ENCODE measurements around the gene ZNF268.

Gene ZNF268

GRCh38 chr12:133222211-133222610, 40.9 kb downstream of the ZNF268 start:
- TF ChIP-seq, protein P1, sequence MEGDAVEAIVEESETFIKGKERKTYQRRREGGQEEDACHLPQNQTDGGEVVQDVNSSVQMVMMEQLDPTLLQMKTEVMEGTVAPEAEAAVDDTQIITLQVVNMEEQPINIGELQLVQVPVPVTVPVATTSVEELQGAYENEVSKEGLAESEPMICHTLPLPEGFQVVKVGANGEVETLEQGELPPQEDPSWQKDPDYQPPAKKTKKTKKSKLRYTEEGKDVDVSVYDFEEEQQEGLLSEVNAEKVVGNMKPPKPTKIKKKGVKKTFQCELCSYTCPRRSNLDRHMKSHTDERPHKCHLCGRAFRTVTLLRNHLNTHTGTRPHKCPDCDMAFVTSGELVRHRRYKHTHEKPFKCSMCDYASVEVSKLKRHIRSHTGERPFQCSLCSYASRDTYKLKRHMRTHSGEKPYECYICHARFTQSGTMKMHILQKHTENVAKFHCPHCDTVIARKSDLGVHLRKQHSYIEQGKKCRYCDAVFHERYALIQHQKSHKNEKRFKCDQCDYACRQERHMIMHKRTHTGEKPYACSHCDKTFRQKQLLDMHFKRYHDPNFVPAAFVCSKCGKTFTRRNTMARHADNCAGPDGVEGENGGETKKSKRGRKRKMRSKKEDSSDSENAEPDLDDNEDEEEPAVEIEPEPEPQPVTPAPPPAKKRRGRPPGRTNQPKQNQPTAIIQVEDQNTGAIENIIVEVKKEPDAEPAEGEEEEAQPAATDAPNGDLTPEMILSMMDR (IDR thresholded peaks at IDR 0.05; ENCODE audit: control insufficient read depth, extremely low read depth, insufficient read depth) = no peak
- H3K4me3 ChIP-seq (ENCODE audit: low read depth, low read length) = no peak overlapping the region
- no peak for DNase-seq (ENCODE audit: low read depth)

DNA sequence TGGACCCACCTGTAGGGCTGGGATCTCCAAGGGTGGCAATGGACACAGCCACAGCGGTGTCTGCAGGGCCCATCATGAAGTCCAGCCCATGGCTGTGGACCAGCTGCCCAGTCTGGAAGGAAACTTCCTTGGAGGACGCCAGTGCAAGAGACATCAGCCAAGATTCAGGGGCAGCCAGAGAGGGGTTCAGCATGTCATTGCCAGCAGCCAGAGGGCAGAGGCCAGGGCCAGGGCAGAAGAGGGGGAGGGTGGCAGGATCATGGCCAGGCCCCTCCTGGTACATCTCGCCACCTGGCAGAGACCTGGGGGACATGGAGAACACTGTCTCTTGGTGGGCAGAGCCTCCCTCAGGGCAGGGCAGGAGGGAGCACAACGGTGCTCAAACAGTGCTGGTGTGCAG, 44.2 kb downstream of the ZNF268 start:
- TF ChIP-seq, protein P1 (IDR thresholded peaks at IDR 0.05; ENCODE audit: control insufficient read depth, extremely low read depth, insufficient read depth) = no peak
- H3K4me3 ChIP-seq (ENCODE audit: low read depth, low read length) = no peak overlapping the region
- no peak for DNase-seq (ENCODE audit: low read depth)

GRCh38 chr12:133226690-133227089, 45.4 kb downstream of the ZNF268 start:
- H3K4me3 ChIP-seq (ENCODE audit: low read depth, low read length) = no peak overlapping the region
- TF ChIP-seq, protein P1 (IDR thresholded peaks at IDR 0.05; ENCODE audit: control insufficient read depth, extremely low read depth, insufficient read depth) = no peak
- no peak for DNase-seq (ENCODE audit: low read depth)

DNA sequence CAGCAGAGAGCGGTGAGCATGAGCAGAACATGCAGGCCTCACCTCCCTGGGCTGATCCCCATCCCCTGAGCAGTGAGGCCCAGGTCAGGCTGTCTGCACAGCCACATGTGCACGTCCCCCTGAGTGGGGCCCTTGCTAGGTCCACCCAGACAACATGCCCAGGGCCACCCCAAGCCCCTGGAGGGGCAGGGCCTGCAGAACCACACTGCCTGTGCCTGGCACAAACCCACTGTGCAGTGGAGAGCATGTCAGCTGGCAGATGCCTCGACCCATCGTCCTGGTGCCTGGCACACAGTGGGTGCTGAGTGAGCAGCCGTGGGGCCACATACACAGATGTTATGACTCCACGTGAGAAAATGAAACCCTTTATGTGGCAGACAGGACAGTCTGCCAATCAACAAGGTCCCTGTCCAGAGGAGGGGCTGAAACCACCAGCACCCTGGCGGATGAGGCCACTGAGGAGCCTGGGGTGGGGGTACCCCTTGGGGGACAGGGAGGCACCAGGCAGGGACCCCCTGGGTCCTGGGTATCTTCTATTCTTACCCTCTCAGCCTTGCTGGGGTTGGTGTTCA, 46.1 kb downstream of the ZNF268 start:
- no peak for DNase-seq (ENCODE audit: low read depth)
- TF ChIP-seq, protein P1 (IDR thresholded peaks at IDR 0.05; ENCODE audit: control insufficient read depth, extremely low read depth, insufficient read depth) = no peak
- H3K4me3 ChIP-seq (ENCODE audit: low read depth, low read length) = no peak overlapping the region

DNA sequence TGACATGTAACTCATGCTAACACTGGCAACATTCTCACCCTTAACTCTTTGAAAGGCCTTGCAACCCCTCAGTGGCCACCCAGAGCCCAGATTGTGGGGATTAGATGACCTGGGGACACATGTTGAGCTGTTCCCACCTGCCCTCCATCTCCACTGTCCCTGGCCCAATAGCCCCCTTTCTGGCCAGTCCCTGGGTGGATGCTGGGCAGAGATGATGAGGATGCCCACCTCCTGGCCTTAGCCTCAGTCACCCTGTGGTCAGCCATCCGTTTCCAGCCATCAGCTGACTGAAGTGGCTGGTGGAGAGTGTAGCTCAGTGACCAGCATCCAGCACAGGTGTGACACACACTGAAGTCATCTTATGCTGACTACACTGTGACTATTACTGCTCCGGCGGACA, 49.7 kb downstream of the ZNF268 start:
- no peak overlapping the region for H3K4me3 ChIP-seq (ENCODE audit: low read depth, low read length)
- no peak for DNase-seq (ENCODE audit: low read depth)
- TF ChIP-seq, protein P1 (IDR thresholded peaks at IDR 0.05; ENCODE audit: control insufficient read depth, extremely low read depth, insufficient read depth) = no peak

DNA sequence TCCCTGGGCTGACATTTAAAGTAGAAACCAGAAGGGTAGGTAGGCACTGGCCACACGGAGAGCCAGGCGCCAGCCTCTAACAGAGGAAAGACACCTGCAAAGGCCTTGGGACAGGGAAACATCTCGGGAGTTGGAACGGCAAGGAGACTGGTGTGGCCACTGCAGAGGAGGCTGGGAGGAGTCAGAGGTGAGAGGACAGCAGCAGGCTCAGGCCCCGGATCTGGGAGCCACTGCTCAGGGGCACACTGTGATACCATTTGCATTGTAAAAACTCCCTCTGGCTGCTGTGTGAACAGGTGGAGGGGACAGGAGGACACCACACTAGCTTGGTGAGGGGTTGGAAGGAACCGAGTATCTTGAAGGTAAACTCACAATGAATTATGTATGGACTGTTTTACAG, 51.7 kb downstream of the ZNF268 start:
- no peak for DNase-seq (ENCODE audit: low read depth)
- no peak overlapping the region for H3K4me3 ChIP-seq (ENCODE audit: low read depth, low read length)
- TF ChIP-seq, protein P1 (IDR thresholded peaks at IDR 0.05; ENCODE audit: control insufficient read depth, extremely low read depth, insufficient read depth) = no peak

GRCh38 chr12:133233993-133234564, 52.8 kb downstream of the ZNF268 start:
- TF ChIP-seq, protein P1 (IDR thresholded peaks at IDR 0.05; ENCODE audit: control insufficient read depth, extremely low read depth, insufficient read depth) = no peak
- no peak for DNase-seq (ENCODE audit: low read depth)
- no peak overlapping the region for H3K4me3 ChIP-seq (ENCODE audit: low read depth, low read length)

Measured in LNCaP clone FGC (cell line).